Esophagus squamous epithelium (tissue), 4 donors: Measurements from ENCODE around the gene MAPKAP1.

Source experiments
- CTCF ChIP-seq, 6 experiments: fragments of 450-650 bp in 4 of 6; fragments of 200-600 bp in 2 of 6; sonication (generic) in 2 of 6; IDR thresholded peaks; one replicate each; pipeline ENCODE4 v1.5.1; 2016 to 2019; ENCODE audit warnings: antibody characterized with exemption in 6 of 6, mild to moderate bottlenecking in 4 of 6, moderate library complexity in 4 of 6
- POLR2A ChIP-seq, 4 donors: fragments of 450-650 bp; IDR thresholded peaks; one replicate each; pipeline ENCODE4 v1.6.1; 2017; ENCODE audit warnings: antibody characterized with exemption in 4 of 4, mild to moderate bottlenecking in 4 of 4, moderate library complexity in 3 of 4

DNA sequence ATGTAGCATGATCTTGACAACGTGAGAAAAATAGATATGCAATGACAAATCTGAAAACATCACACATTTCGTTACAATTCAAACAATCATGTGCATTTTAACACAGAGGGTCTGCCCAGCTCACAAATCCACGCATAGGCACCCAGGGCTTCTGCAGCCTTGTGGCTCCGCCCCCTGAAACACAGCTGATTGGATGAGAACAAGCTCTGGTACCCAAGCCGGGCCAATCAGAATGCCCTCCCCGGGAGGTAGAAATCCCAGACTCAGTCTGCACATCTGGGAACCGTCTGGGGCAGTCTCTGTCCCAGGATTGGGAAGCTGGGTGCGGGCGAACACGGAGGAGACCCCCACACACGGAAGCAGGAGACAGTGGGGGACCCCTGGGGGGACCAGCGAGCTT, 307.8 kb downstream of the MAPKAP1 start:
- TF ChIP-seq CTCF (IDR thresholded peaks at IDR 0.05) (no peak), POLR2A (IDR thresholded peaks at IDR 0.05) (no peak)
